ENCODE results near the gene MYO1E. TPM values are rescaled to one million over a fixed set of nuclear protein-coding genes. Genes with fewer than 3 reads are reported as not detected.
"Not testable (repeated sequence)": the region's sequence is repeated elsewhere in the genome, so short reads cannot be mapped to it uniquely, and the experiment has no call there.

The MYO1E gene
- total RNA-seq, 4 donors from 2014 or later: 49.7 to 76.1 (median 65.6) TPM

DNA sequence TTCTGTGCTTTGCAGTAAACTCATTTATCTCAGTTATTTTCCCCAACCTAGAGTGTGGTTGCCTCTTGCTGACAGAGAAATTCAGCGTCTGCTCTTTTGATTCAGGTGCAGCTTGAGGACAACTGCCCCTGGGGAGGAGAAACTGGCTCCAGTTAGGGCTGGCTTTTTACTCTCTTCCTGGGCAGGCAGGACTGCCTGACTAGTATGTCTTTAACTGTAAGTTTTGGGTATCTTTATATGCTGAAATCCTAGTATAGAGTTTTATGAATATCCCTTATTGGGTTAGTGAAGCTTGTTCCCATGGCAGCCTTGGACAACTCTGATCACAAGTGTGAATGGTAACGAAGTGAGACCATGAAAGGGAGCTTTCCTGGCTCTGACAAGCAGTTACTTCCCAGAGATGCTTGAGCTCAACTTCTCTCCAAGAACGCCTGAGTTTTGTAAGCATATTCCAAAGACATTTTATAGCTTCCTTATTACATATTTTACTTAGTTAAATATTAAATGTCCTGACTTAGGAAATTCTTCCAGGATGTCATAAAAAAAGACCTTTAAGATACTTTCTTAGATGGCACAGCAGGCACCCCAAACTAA, 240.6 kb downstream of the MYO1E start:
- Histone ChIP-seq H3K27me3 (no peaks in the 10 kb centered on the region), H3K36me3 (peaks cover 0 to 30% of the 10 kb centered on the region in 2 donors), H3K4me3 (no peak overlapping the region), H3K4me1 (no peaks in the 10 kb centered on the region), H3K9me3 (peaks cover 0 to 1% (median 0%) of the 10 kb centered on the region in 3 donors), H3K27ac (no peak overlapping the region)
- ATAC-seq: no peak
- 84 to 95% methylated on average over 3 of the region's 3 CpGs for WGBS, 2 donors (ENCODE audit: low coverage in 1 of 2)
- TF ChIP-seq POLR2A (IDR thresholded peaks at IDR 0.05) (no peak), POLR2AphosphoS5 (IDR thresholded peaks at IDR 0.05) (no peak), EP300 (IDR thresholded peaks at IDR 0.05) (no peak)
- TF ChIP-seq, protein P1, sequence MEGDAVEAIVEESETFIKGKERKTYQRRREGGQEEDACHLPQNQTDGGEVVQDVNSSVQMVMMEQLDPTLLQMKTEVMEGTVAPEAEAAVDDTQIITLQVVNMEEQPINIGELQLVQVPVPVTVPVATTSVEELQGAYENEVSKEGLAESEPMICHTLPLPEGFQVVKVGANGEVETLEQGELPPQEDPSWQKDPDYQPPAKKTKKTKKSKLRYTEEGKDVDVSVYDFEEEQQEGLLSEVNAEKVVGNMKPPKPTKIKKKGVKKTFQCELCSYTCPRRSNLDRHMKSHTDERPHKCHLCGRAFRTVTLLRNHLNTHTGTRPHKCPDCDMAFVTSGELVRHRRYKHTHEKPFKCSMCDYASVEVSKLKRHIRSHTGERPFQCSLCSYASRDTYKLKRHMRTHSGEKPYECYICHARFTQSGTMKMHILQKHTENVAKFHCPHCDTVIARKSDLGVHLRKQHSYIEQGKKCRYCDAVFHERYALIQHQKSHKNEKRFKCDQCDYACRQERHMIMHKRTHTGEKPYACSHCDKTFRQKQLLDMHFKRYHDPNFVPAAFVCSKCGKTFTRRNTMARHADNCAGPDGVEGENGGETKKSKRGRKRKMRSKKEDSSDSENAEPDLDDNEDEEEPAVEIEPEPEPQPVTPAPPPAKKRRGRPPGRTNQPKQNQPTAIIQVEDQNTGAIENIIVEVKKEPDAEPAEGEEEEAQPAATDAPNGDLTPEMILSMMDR (IDR thresholded peaks at IDR 0.05): no peak

DNA sequence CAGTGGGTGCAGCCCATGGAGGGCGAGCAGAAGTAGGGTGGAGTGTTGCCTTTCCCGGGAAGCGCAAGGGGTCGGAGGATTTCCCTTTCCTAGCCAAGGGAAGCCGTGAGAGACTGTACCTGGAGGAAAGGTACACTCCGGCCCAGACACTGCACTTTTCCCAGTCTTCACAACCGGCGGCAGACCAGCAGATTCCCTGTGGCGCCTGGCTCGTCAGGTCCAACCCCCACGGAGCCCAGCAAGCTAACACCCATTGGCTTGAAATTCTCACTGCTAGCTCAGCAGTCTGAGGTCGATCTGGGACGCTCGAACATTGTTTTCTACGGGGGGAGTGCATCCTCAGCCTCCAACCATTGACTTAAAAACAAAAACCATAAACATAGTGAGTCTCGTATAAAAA, 241.2 kb downstream of the MYO1E start:
- no peaks in the 10 kb centered on the region for H3K27me3 ChIP-seq
- ATAC-seq: no peak
- H3K36me3 ChIP-seq: peaks cover 0 to 23% of the 10 kb centered on the region in 2 donors
- H3K4me1 ChIP-seq: no peaks in the 10 kb centered on the region
- H3K9me3 ChIP-seq: peaks cover 0 to 7% (median 0%) of the 10 kb centered on the region in 3 donors
- H3K27ac ChIP-seq: no peak overlapping the region
- H3K4me3 ChIP-seq: no peak overlapping the region
- TF ChIP-seq, protein P1 (IDR thresholded peaks at IDR 0.05): no peak
- no peak for TF ChIP-seq POLR2A (IDR thresholded peaks at IDR 0.05)
- no peak for TF ChIP-seq POLR2AphosphoS5 (IDR thresholded peaks at IDR 0.05)
- TF ChIP-seq EP300 (IDR thresholded peaks at IDR 0.05): no peak
- 93 to 97% methylated on average over 2 to 7 of the region's 16 CpGs for WGBS, 2 donors (ENCODE audit: low coverage in 1 of 2)

DNA sequence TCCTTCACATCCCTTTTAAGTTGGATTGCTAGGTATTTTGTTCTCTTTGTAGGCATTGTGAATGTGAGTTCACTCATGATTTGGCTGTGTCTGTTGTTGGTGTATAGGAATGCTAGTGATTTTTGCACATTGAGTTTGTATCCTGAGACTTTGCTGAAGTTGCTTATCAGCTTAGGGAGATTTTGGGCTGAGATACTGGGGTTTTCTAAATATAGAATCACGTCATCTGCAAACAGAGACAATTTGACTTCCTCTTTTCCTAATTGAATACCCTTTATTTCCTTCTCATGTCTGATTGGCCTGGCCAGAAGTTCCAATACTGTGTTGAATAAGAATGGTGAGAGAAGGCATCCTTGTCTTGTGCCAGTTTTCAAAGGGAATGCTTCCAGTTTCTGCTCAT, 245.4 kb downstream of the MYO1E start:
- WGBS, 2 donors (ENCODE audit: low coverage in 1 of 2): 89 to 100% methylated on average over 1 of the region's 1 CpG
- not testable (repeated sequence) for H3K36me3 ChIP-seq

DNA sequence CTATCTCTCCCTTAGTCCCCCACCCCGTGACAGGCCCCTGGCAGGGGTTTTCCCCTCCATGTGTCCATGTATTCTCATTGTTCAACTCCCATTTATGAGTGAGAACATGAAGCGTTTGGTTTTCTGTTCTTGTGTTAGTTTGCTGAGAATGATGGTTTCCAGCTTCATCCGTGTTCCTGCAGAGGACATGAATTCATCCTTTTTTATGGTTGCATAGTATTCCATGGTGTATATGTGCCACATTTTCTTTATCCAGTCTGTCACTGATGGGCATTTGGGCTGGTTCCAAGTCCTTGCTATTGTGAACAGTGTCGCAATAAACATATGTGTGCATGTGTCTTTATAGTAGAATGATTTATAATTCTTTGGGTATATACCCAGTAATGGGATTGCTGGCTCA, 247.0 kb downstream of the MYO1E start:
- not testable (repeated sequence) for H3K36me3 ChIP-seq, H3K27me3 ChIP-seq, H3K4me1 ChIP-seq, H3K27ac ChIP-seq, ATAC-seq, H3K9me3 ChIP-seq, H3K4me3 ChIP-seq
- WGBS, 2 donors (ENCODE audit: low coverage in 1 of 2): 94 to 100% methylated on average over 2 to 4 of the region's 4 CpGs

More for the DNA sequence above, 245.4 kb downstream of the MYO1E start:
- H3K27me3 ChIP-seq, H3K9me3 ChIP-seq, H3K4me1 ChIP-seq, H3K4me3 ChIP-seq, ATAC-seq, H3K27ac ChIP-seq: not testable (repeated sequence)

DNA sequence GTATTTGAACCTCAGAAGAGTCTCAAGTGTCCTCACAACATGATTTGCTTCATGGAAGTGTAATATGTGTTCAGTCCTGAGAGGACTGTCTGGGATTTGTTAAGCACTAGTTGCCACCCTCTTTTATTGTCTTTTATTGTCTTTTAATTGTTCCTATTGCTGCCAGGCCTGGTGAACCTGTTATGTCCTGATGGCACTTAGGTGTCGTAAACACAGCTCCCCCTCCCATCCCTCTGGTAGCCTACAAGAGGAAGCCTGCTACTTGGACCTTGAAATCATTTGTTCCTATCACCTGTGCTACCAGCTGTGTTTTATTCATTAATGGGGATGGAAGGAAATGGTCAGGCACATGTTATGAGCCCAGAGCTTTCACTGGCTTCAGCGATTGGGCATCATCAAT, 248.4 kb downstream of the MYO1E start:
- H3K4me1 ChIP-seq: no peaks in the 10 kb centered on the region
- TF ChIP-seq EP300 (IDR thresholded peaks at IDR 0.05): no peak
- no peak for TF ChIP-seq POLR2AphosphoS5 (IDR thresholded peaks at IDR 0.05)
- no peak for TF ChIP-seq POLR2A (IDR thresholded peaks at IDR 0.05)
- TF ChIP-seq, protein P1 (IDR thresholded peaks at IDR 0.05): no peak
- H3K4me3 ChIP-seq: no peak overlapping the region
- 100% methylated on average over 2 of the region's 2 CpGs; no CpG with 5 or more reads in 1 of the 2 donors for WGBS, 2 donors (ENCODE audit: low coverage in 1 of 2)
- ATAC-seq: no peak
- H3K9me3 ChIP-seq: peaks cover 0 to 9% (median 0%) of the 10 kb centered on the region in 3 donors
- no peak overlapping the region for H3K27ac ChIP-seq
- no peaks in the 10 kb centered on the region for H3K27me3 ChIP-seq
- no peaks in the 10 kb centered on the region for H3K36me3 ChIP-seq

DNA sequence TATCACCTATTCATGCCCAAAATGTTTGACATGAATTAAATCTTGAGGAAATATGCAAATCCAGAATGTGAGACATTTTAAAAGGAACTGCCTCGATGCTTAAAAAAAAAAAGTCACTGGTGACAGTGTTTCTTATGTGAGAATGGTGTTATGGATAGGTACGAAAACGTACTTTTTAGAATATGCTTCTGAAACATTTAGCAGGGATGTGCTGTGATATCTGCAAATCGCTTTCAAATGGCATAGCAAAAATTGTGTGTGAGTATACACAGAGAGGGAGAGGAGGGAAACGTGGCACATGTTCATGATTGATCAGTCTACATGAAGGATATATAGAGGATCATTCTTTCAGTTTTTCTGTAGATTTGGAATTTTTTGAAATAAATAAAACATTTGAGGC, 251.7 kb downstream of the MYO1E start:
- Histone ChIP-seq H3K4me1 (no peaks in the 10 kb centered on the region), H3K9me3 (no peaks in the 10 kb centered on the region), H3K27me3 (no peaks in the 10 kb centered on the region), H3K4me3 (no peak overlapping the region), H3K36me3 (no peaks in the 10 kb centered on the region), H3K27ac (no peak overlapping the region)
- 91% methylated on average over 5 of the region's 5 CpGs for WGBS, 2 donors (ENCODE audit: low coverage in 1 of 2)
- no peak for ATAC-seq
- no peak for TF ChIP-seq POLR2AphosphoS5 (IDR thresholded peaks at IDR 0.05)
- no peak for TF ChIP-seq EP300 (IDR thresholded peaks at IDR 0.05)
- no peak for TF ChIP-seq POLR2A (IDR thresholded peaks at IDR 0.05)
- TF ChIP-seq, protein P1 (IDR thresholded peaks at IDR 0.05): no peak

Data from gastroesophageal sphincter (tissue), 4 donors.